HG03521 (cell line): ENCODE measurements around the gene MICAL3.

ENCODE experiments used
- ATAC-seq: cut with Tn5 transposase; IDR thresholded peaks from one replicate; pipeline ENCODE4 v1.9.1; 2021; ENCODE audit warnings: mild to moderate bottlenecking, moderate library complexity; ENCODE audit not compliant: unreplicated experiment

Gene MICAL3

GRCh38 chr22:17804331-17805080 is 219.9 kb downstream of the MICAL3 start:
- ATAC-seq: no peak

GRCh38 chr22:17803609-17804270 is 220.6 kb downstream of the MICAL3 start:
- no peak for ATAC-seq

DNA sequence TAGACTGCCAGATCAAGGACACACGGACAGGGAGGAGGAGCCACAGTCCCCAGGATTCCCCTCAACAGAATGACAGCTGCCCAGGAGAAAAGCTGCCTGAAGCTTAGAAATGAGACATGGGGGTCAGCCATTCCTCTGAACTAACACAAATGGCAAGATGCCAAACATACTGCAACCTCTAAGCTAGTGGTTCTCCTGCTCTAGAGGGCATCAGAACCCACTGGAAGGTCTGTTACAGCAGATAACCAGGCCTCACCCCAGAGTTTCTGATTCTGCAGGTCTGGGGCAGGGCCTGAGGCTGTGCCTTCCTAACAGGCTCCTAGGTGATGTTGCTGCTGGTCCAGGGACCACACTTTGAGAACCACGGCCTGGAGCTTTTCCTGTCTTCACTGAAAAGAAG is 221.5 kb downstream of the MICAL3 start:
- no peak for ATAC-seq

DNA sequence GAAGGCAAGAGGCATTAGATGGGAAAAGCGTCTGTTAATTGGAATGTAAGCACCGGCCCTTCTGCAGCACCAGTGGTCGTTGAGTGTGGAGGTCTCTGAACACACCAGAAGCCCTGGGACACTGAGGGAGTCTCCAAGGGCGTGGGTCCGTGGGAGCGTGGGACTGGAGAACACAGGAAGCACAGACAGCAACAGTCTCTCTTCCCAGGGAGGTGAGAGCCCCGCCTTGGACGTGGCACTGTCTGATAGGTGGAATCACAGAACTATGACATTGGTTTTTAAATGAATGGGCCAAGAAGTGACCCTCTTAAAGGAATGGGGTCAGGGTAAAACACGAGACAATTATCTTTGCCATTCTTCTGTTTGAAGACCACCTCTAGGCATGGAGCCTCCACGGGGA is 221.9 kb downstream of the MICAL3 start:
- ATAC-seq: no peak

DNA sequence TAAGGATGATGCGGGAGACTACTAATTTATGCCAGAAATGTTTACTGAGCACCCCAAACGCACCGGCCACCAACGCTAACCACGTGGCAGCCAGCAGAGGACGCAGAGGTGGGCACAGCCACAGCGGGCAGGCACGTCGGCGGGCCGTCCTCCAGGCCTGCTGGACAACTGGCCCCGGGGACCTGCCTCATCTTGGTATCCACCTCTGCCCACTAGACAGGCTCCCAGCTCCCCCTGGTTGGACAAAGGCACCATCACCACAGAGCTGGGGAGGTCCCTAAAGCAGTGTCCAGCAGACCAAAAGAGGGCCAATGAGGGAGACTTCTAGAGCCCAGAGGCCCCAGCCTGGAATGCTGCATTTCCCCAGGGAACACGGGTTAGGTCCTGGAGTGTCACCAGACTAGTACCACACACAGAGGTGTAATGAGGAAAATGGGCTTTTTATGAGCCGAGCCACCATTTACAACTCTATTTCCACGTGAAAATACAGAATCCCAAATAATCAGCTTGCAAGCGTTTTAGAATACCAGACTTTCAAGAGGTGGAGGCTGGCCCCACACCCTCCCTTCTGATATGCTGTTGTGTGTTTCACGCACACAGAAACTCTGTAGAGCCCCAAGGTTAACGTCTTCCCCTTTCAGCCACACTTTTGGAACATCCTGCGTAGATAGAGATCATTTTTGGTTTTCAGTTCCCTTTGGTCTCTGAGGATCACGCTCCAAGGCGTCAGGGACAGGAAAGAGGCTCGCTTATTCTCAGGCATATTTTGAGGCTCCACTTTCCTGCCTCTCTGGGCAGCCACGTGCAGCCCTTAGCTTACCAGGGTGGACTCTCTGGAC is 226.4 kb downstream of the MICAL3 start:
- ATAC-seq: no peak

DNA sequence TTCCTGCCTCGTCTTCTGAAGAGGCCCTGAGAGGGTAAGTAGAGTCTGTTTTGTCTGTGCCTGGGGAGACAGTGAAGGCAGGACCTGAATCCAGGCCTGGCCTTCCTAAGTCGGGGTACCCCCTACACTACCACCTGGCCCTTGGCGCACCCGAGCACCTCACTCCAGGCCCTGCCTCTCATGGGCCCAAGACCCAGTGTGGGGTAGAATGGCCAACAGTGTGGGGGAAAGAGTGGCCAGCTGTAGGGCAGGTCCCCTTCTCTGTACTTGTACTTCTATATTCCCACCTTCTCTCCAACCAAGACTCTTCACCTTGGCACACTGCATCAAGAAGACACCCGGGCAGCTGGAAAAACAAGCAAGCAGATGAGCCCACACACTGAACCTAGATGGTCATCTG is 227.7 kb downstream of the MICAL3 start:
- ATAC-seq: no peak

DNA sequence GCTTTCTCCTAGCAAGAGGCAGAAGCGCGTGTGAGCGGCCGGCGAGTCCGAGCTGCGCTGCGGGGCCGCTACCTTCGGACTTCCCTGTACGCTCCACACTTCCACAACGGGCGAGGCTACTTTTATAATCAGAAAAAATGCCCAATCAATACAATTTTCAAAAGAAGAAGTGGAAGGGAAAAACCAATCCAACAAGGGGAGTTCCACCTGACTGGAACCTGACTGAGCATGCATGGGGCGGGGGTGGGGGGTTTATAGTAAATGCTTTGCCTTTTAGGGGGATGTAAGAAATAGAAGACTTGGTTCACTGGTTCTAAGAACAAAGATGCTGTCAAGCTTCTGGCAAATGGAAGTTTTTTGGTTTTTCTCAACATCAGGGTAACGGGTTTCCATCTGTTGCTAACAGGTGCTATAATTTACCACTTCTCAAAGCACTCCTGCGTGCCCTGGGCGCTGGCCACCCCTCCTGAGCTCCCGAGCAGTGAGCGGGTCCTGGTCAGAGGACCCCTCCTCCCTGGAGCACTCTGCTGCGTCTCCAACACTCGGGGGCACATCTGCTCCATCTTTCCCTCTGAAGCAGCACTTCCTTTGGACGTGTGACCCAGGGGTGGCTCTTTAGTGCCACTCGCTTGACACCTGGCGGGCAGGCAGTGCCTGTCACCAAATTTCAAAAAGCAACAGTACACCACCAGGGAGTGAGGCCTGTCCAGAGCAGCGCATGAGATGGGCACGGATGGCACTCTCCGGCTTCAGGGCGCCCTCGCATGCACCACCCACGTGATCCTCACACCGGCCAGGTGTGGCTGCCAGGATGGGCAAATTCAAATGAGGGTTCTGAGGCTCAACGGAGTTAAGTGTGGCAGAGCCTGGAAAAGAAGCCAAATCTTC is 228.5 kb downstream of the MICAL3 start:
- no peak for ATAC-seq

GRCh38 chr22:17794726-17795542 is 229.4 kb downstream of the MICAL3 start:
- no peak for ATAC-seq

- no peak for ATAC-seq
These were observed 231.4 kb downstream of the MICAL3 start for GRCh38 chr22:17792854-17793434.

GRCh38 chr22:17792299-17792698 is 232.1 kb downstream of the MICAL3 start:
- ATAC-seq: no peak

DNA sequence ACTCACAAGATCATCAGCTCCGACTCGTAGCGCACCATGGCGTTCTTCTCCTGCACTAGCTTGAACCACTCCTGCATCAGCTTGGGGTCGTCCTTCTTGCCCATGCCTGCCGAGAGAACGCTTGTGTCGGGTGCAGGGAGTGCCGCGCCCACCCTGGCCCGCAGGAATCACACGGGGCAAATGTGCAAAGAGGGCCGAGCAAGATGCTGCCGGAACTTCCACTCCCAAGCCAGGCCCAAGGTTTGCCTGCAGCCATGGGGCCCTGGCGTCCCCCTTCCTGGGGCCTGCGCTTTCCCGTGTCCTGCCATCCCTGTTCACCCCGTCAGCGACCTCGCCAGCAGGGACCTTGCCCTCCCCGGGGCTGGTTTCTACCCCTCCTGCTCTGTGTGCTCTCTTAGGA is 233.2 kb downstream of the MICAL3 start:
- no peak for ATAC-seq

DNA sequence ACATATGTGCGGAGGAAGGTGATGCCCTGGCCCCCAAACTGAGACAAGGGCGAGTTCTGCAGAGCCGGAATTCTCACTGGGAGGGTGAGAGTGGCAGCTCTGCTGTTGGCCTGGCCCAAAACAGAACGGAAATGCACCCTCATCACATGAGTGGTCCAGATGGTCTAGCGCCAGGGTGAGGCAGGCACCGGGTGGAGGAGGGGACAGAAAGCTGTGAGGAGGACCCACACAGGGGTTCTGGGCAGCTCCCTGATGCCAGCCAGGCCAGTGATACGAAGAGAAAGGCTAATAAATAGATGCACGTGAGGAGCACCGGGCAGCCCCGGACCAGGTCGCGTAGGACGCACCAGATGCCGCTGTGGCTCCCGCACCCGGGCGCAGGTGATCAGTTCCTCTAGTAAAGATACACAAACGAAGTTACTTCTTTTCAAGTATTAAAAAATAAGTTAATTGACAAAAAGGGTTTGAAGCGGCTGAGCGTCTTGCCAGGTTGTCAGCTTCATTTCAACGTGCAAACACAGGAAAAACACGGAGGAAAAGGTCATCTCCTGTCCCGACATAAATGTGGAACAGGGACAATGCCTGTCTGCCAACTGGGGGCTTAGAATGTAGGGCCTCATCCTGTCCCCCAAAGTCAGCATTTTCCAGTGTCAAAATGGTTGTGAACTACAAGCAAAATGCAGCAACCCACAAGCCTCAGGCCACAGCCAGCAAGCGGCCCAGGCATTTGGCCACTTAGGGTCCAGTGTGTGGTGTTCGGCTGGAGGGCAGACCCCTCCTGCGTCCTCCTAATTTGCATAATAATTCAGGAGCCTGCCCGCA is 234.8 kb downstream of the MICAL3 start:
- no peak for ATAC-seq

DNA sequence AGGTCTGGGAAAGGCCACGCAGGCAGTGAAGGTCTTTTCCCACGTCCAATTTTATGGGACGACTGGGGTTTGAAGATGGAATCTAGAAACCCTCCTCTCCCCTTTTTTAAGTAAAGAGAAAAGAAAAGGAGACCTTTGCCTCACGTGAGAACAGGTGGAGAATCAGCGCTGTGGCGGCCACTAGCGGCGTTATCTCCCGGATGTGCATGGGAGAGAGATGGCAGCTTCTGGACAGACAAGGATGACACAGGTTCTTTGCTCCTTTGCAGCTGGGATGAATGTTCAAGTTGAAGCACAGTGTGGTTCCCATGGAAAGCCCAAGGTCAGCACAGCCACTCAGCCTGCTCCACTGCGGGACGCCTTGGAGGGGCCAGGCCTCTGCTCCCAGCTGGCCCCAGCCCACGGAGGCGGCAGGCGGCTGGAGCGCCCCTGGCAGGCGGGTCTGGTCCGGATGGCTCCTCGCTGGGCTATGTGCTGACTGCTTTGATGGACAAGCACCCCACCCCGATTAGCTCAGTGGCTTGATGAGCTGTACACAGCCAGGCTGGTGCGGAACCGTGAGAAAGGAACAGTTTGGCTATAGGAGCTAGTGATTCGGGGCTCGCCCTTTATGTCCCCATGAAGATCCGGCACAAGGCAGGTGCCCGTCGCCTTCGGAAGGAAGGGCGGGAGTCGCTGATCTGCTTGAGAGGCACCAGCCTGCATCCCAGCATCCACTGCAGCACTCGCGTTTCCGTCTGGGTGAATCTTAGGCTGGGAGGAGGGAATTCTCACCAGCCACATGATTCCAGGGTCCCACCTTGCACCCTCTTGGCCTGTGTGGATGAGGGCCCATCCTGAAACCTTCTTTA is 235.6 kb downstream of the MICAL3 start:
- ATAC-seq: no peak

DNA sequence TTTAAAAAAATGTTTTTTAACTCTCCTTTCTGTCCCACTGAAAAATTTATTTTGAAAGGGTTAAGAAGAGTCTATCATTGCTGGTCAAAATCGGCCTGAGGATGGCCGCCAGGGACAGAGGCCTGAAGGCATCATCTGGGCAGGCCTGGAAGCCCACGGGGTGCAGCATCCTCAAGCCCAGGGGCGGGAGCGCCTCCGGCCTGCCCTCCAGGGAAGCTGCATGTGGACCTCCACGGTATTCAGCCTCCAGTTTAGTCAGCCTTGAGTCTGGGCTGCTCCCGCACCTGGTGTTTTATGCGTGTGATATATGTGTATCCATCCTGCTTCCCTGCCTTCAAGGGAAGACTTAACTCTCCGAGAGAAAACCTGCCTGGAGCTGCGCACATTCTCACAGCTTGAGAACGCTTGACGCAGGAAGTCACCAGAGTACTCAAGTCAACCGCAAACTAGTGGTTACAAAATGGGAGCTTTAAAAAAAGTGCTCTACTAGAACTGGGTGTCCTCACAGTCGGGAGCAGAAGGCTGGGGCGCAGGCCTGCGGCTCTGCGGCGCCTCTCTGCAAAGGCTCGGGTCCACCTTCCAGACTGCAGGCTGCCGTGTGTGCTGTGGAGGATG is 236.5 kb downstream of the MICAL3 start:
- ATAC-seq: no peak

DNA sequence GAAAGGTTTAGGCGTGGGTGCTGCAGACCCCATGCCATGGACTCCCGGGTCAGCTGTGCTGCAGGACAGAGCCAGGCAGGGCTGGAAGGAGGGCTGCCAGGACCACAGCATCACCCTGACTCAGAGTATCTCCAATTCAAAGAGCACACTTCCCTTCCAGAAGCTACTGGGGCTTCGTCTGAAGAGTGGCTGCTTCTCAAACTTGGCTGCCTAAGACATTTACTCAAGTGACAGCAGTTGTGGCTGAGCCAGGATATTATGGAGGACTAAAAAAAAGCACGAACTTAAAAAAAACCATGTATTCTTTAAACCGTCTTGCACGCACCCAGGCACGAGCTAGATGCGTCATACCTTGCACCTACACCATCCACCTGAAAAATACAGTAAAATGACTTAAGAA is 237.1 kb downstream of the MICAL3 start:
- no peak for ATAC-seq

DNA sequence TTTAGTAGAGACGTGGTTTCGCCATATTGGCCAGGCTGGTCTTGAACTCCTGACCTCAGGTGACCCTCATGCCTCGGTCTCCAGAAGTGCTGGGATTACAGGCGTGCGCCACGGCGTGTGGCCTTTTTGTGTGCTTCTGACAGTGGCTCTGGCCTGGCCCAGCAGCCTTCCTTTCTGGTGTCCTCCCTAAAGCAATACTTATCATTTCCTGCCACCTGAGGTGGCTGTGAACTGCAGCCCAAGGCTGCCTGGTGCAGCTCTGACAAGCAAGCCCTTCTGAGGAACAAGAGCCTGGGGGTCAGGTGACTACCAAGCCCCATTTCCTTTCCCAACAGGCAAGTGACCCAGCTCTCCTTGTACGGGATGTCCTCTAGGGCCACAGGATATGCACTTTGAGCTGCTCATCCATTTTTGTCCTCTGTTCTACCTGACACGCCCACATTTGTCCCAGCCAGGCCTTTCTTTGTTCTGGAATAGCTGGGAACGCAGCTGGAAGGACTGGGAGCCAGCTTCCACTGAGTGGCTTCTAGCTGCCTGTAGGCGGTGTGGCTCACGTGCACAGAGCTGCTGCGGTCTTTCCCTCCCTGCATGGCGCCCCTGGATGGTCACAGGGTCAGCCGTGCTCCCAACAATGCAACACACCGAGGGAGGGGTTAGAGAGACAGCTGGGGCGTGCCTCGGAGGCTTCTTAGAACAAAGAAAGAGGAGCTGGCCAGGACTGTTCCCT is 237.8 kb downstream of the MICAL3 start:
- no peak for ATAC-seq
